Measurements from ENCODE around the gene PTPN3.
"Not testable (repeated sequence)": the region's sequence is repeated elsewhere in the genome, so short reads cannot be mapped to it uniquely, and the experiment has no call there.

Gene PTPN3

DNA sequence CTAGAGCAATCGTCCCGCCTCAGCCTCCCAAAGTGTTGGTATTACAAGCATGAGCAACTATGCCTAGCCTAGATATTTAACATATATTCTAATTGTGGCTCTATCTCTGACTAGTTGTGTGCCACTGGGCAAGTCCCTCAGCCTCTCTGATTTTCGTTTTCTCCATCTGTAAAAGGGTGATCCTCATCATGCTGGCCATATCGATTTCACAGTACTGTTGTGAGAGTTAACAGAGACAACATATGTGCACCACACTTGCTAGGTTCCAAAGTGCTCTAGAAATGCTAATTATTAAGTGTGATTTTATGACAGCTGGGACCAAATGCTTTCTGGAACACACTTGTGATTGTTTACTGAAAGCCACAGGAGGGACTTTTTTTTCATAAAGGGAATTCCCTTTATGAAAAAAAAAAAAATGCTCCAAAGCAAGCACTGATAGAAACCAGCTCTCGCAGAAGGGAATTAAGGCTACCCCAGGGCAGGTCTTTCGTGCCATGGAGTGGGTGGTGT lies 98.8 kb downstream of the PTPN3 start:
- no peak for DNase-seq (ENCODE audit: low read depth, low spot score)

GRCh38 chr9:109391176-109391575 lies 106.9 kb downstream of the PTPN3 start:
- DNase-seq (ENCODE audit: low read depth, low spot score) = no peak

GRCh38 chr9:109387856-109388255 lies 110.3 kb downstream of the PTPN3 start:
- DNase-seq (ENCODE audit: low read depth, low spot score) = no peak

- no peak for DNase-seq (ENCODE audit: low read depth, low spot score)
Observed at GRCh38 chr9:109387206-109387605, 110.9 kb downstream of the PTPN3 start.

DNA sequence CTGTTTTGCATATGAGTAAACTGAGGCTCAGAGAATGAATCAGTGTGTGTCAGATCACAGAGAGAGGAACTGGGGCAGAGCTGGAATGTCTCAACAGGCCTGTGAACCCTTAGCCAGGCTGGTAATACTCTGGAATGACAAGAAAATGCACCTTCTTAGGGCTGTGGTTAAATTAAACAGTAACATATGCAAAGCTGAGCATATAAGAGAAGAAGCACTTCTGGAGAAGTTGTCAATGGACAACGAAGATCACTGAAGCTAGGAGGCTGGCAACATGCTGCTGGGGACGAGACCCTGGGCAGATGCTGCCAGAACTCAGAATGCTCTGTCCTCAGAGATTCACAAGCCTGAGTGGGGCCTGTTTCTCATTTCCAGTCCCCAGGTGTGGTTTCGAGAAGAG lies 112.6 kb downstream of the PTPN3 start:
- DNase-seq (ENCODE audit: low read depth, low spot score) = no peak

- DNase-seq (ENCODE audit: low read depth, low spot score) = no peak
Observed at GRCh38 chr9:109383947-109384346, 114.2 kb downstream of the PTPN3 start.

- no peak for DNase-seq (ENCODE audit: low read depth, low spot score)
Observed at GRCh38 chr9:109383356-109383755, 114.8 kb downstream of the PTPN3 start.

- no peak for DNase-seq (ENCODE audit: low read depth, low spot score)
Observed at GRCh38 chr9:109382585-109382984, 115.5 kb downstream of the PTPN3 start.

- no peak for DNase-seq (ENCODE audit: low read depth, low spot score)
Observed at GRCh38 chr9:109382182-109382581, 115.9 kb downstream of the PTPN3 start.

DNA sequence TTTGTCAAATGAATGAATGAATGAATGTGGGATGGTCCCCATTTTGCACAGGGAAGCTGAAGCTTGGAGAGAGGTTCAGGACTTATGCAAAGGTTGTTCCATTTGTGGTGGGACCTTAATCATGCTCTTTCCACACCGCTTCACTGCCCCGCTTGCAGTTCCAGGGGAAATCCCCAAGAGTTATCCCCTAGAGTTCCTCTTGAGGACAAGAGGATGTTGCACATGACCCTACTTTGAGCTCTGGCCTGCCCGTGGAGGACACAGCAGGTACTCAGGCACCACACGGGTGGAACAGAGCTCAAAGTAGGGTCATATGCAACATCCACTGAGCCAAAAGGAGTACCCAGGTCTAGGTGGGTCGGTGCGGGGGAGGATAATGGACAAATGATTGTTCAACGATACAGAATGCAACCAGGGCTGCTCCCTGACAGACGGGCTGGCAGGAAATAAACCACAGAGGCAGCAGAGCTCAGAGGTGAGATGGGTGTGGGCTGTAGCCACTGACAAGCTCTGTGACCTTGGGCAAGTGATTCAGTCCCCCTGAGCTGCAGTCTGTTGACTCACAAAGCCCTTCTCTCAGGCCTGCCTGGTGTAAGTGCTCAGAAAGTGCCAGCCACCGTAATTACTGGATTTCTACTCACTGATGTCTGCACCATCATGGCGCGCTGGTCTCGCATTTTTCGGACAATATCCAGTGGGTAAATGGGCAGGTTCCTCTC lies 116.9 kb downstream of the PTPN3 start:
- no peak for DNase-seq (ENCODE audit: low read depth, low spot score)

- DNase-seq (ENCODE audit: low read depth, low spot score) = no peak
Observed at GRCh38 chr9:109379513-109379912, 118.6 kb downstream of the PTPN3 start.

DNA sequence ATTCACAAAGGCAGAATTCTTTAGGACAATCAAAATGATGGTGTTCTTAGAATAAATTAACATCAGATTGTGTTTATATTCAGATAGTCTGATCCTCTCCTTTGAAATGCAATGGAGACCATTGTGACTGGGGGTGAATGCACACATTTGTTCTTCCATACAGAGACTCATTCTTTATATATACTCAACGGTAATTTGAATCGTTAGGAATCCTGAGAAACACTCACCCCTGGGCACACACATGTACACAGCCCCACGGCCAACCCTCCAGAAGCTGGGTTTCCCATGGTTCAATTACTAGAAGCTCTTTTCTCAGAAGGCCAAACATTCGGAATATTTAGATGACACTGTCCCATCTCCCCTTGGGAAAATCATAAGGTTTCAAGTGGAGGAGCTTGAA lies 119.8 kb downstream of the PTPN3 start:
- no peak for DNase-seq (ENCODE audit: low read depth, low spot score)

- no peak for DNase-seq (ENCODE audit: low read depth, low spot score)
Observed at GRCh38 chr9:109372246-109372645, 125.9 kb downstream of the PTPN3 start.

- DNase-seq (ENCODE audit: low read depth, low spot score) = no peak
Observed at GRCh38 chr9:109371374-109371773, 126.7 kb downstream of the PTPN3 start.

GRCh38 chr9:109369285-109369684 lies 128.8 kb downstream of the PTPN3 start:
- DNase-seq (ENCODE audit: low read depth, low spot score) = no peak

DNA sequence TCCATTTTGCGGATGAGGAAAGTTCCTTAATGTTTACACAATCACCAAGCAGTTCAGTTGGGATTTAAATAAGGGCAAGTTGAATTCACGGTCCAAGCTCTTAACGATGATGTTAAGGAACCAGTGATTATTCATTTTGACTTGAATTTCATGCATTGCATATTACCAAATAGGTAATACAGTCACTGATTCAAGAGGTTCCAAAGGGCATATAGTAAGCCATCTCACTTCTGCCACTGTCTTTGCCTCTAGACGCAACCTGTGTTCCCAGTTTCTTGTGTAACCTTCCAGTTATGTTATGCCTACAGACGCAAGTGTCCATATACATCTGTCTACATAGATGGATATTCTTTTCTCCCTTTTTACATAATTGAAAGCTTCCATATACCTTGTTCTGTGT lies 137.3 kb downstream of the PTPN3 start:
- DNase-seq (ENCODE audit: low read depth, low spot score) = no peak

DNA sequence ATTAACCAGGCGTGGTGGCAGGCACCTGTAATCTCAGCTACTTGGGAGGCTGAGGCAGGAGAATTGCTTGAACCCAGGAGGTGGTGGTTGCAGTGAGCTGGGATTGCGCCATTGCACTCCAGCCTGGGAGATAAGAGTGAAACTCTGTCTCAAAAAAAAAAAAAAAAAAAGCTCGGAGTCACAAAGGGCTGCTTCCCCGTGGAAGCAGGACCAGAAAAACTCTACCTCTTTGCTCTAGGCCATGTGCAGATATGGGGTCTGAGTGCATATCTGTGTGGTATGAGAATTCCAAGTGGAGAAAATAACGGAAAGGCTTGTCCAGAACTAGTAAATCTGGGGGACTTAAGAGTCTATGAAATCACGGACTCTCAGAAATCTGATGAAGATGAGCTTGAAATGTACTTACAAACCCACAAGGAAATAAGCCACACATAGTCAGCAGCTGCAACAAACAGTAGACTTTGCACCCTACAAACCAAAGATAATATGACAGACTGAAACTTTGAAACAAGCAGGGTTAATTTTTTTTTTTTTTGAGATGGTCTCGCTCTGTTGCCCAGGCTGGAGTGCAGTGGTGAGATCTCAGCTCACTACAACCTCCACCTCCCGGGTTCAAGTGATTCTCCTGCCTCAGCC lies 139.0 kb downstream of the PTPN3 start:
- DNase-seq (ENCODE audit: low read depth, low spot score) = not testable (repeated sequence)

DNA sequence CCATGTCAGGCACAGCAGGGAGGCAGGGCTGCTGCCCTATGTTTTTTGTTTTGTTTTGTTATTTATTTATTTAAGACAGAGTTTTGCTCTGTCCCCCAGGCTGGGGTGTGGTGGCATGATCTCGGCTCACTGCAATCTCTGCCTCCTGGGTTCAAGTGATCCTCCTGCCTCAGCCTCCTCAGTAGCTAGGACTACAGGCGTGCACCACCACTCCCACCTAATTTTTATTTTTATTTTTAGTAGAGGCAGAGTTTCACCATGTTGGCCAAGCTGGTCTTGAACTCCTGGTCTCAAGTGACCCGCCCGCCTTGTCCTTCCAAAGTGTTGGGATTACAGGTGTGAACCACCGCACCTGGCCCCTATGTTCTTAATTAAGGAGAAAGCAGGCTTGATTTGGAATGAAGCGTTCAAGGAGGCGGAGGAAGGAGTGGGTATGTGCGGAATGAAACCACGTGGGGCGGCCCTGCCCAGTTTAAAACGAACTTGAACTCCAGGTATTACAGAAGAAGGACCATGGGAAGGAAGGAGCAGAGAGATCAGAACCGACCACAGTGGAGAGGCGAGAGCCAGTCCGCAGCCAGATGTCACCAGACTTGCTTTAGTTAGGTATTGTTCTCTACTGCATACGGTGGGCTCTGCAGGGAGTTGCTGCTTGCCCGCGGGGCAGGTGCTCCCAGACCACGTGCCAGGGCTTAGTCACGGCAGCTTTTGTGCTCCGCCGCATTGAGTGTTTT lies 142.4 kb downstream of the PTPN3 start:
- DNase-seq (ENCODE audit: low read depth, low spot score) = no peak

DNA sequence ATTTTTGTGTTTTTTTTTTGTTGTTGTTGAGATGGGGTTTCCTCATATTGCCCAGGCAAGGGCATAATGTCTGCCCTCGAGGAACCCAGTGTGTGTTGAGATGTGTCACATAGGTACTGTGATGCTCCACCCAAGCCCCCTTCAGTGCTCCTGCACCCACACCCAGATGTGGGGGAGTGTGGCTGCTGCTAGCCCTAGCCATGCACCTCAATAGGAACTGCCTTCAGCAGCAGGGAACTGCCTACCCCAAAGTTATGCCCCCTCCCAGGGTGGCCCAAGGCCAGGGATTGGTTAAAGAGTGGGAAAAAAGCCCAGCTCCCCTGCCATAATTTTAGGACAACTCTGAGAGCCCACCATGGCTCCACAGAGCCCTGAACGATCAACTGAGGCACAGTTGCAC lies 143.9 kb downstream of the PTPN3 start:
- no peak for DNase-seq (ENCODE audit: low read depth, low spot score)

DNA sequence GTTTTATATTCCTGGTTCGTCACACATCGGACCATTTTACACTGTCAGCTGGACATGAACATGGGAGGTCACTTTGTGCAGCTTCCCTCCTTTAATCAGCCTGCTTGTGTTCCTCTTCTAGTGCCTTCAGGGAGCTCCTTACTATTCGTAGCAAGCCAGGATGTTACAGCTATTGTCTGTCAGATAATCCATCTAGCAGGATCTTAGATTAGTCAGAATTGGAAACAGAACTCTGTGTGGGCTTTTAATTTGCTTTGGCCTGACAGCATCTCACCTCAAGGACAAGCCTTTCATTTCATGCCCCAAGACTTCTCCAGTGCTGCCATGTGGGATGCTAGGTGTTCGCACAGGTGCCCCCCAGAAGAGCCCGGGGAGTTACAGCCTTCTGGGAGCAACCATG lies 147.1 kb downstream of the PTPN3 start:
- DNase-seq (ENCODE audit: low read depth, low spot score) = no peak

- no peak for DNase-seq (ENCODE audit: low read depth, low spot score)
Observed at GRCh38 chr9:109349421-109349846, 148.7 kb downstream of the PTPN3 start.

GRCh38 chr9:109346904-109347303 lies 151.2 kb downstream of the PTPN3 start:
- DNase-seq (ENCODE audit: low read depth, low spot score) = no peak

GRCh38 chr9:109344866-109345265 lies 153.2 kb downstream of the PTPN3 start:
- DNase-seq (ENCODE audit: low read depth, low spot score) = no peak
